K562 (cell line): ENCODE data around the gene MANF. TPM values are rescaled to one million over a fixed set of nuclear protein-coding genes. Genes with fewer than 3 reads are reported as not detected.

ENCODE experiments used
- ATAC-seq: fragments of 200-7000 bp; cut with Tn5 transposase; 3 replicates; pipeline ENCODE4 v1.9.1; 2020; ENCODE audit warnings: moderate library complexity
- BruUV-seq: library from RNA; stranded (reverse); fragments of 400-500 nt; replicated peaks from 2 replicates; lab custom pipeline; 2021; lab: Mats Ljungman, UMichigan
- CTCF ChIA-PET: fragments of 300-600 bp; formaldehyde crosslinking; extraction: SDS; loops from one replicate; lab custom pipeline; 2021; ENCODE audit warnings: low intra/inter-chr PET ratio; lab: Yijun Ruan, JAX
- POLR2A ChIA-PET: fragments of 300-600, 350-650 bp; sonication (Branson Sonifier 250); formaldehyde crosslinking; extraction: SDS; loops from one replicate; lab custom pipeline; 2021; ENCODE audit warnings: antibody characterized with exemption, inconsistent platforms; lab: Yijun Ruan, JAX
- DNase-seq, 4 experiments: peaks; one replicate each; pipeline versions ENCODE4 v3.0.0 to v3.0.0-alpha.2; 2011 to 2018; ENCODE audit warnings: low spot score in 3 of 4, mixed read lengths in 3 of 4; ENCODE audit errors: extremely low read depth in 1 of 4
- FAIRE-seq: peaks from 2 replicates; lab custom pipeline; 2011; peaks lifted over from hg19 to GRCh38; lab: Jason Lieb, UNC
- H2AFZ ChIP-seq: 2 replicates; pipeline ENCODE4 v1.6.0; 2011; ENCODE audit warnings: low read depth, low read length, control low read depth, inconsistent platforms
- H3K27ac ChIP-seq: fragments of 200-600 bp; 3 replicates; pipeline ENCODE4 v1.8.0; 2011; ENCODE audit warnings: low read depth, mild to moderate bottlenecking, control low read depth, inconsistent platforms, low read length, moderate library complexity, mixed read lengths; ENCODE audit errors: extremely low read depth
- H3K27me3 ChIP-seq, 2 experiments: fragments of 300-600 bp in 1 of 2; 2 replicates in 1 of 2; 3 replicates in 1 of 2; pipeline versions ENCODE4 v1.6.0 to v1.8.0; 2011; ENCODE audit warnings: inconsistent platforms in 2 of 2, low read length in 2 of 2, mild to moderate bottlenecking in 1 of 2, mixed read lengths in 1 of 2, moderate library complexity in 1 of 2; ENCODE audit not compliant: control insufficient read depth in 2 of 2, insufficient read depth in 2 of 2
- H3K36me3 ChIP-seq: fragments of 300-600 bp; 3 replicates; pipeline ENCODE4 v1.8.0; 2011; ENCODE audit warnings: mild to moderate bottlenecking, low read length, inconsistent platforms; ENCODE audit not compliant: control insufficient read depth, insufficient read depth
- H3K4me1 ChIP-seq, 2 experiments: fragments of 200-600 bp in 1 of 2; replicated peaks in 1 of 2; 2 replicates in 1 of 2; 3 replicates in 1 of 2; pipeline versions ENCODE4 v1.5.1 to v1.8.0; 2011; ENCODE audit warnings: inconsistent platforms in 2 of 2, low read length in 2 of 2, mild to moderate bottlenecking in 1 of 2, mixed read lengths in 1 of 2, moderate library complexity in 1 of 2; ENCODE audit not compliant: control insufficient read depth in 2 of 2, insufficient read depth in 2 of 2
- H3K4me2 ChIP-seq: 2 replicates; pipeline ENCODE4 v1.6.1; 2011; ENCODE audit warnings: low read length, control low read depth, inconsistent platforms, mixed read lengths; ENCODE audit not compliant: insufficient read depth
- H3K4me3 ChIP-seq: fragments of 200-600 bp; sonication (generic), shearing (Covaris generic); 2 replicates; pipeline ENCODE4 v1.5.1; 2016; ENCODE audit warnings: control low read depth, inconsistent platforms
- H3K79me2 ChIP-seq: fragments of 200-600 bp; 3 replicates; pipeline ENCODE4 v1.8.0; 2011; ENCODE audit warnings: low read length, inconsistent platforms; ENCODE audit not compliant: control insufficient read depth, insufficient read depth
- H3K9ac ChIP-seq, 2 experiments: 2 replicates each; pipeline versions ENCODE4 v1.6.0 to v1.6.1; 2011; ENCODE audit warnings: low read depth in 2 of 2, low read length in 2 of 2, control low read depth in 1 of 2, inconsistent platforms in 1 of 2, mild to moderate bottlenecking in 1 of 2, mixed read lengths in 1 of 2; ENCODE audit not compliant: insufficient read depth in 1 of 2
- H3K9me1 ChIP-seq: one replicate; pipeline ENCODE4 v1.6.0; 2011; ENCODE audit warnings: inconsistent platforms, mild to moderate bottlenecking, low read length, moderate library complexity; ENCODE audit not compliant: control insufficient read depth, insufficient read depth
- H3K9me3 ChIP-seq: replicated peaks from 2 replicates; pipeline ENCODE4 v1.5.1; 2011; ENCODE audit warnings: low read depth, low read length, inconsistent platforms; ENCODE audit not compliant: control insufficient read depth, insufficient read depth
- H4K20me1 ChIP-seq: replicated peaks from 2 replicates; pipeline ENCODE4 v1.6.1; 2011; ENCODE audit warnings: low read length, inconsistent platforms, mixed read lengths; ENCODE audit not compliant: control insufficient read depth, insufficient read depth
- ERF ChIP-seq: fragments of 450-650 bp; formaldehyde crosslinking; IDR thresholded peaks from 2 replicates; pipeline ENCODE4 v1.4.0; 2020; ENCODE audit warnings: mild to moderate bottlenecking, mixed read lengths
- KDM5B ChIP-seq: fragments of 200-600 bp; sonication (generic); IDR thresholded peaks from 2 replicates; pipeline ENCODE4 v1.6.1; 2012; ENCODE audit warnings: low read depth, mild to moderate bottlenecking, moderate library complexity, low read length, control low read depth, inconsistent platforms; ENCODE audit not compliant: insufficient replicate concordance
- PHF20 ChIP-seq: fragments of 450-650 bp; IDR thresholded peaks from 2 replicates; pipeline ENCODE4 v1.6.1; 2018; ENCODE audit not compliant: partially characterized antibody
- POLR2AphosphoS2 ChIP-seq: IDR thresholded peaks from 2 replicates; pipeline ENCODE4 v1.6.1; 2012; ENCODE audit warnings: low read length, improper control_type of control experiment
- SIX5 ChIP-seq, 2 experiments: IDR thresholded peaks; 2 replicates each; pipeline ENCODE4 v1.6.1; 2011; ENCODE audit warnings: low read length in 2 of 2, borderline replicate concordance in 1 of 2, low read depth in 1 of 2, mild to moderate bottlenecking in 1 of 2, moderate library complexity in 1 of 2; ENCODE audit not compliant: insufficient read depth in 1 of 2
- ZNF217 ChIP-seq: sonication (generic); formaldehyde crosslinking; IDR thresholded peaks from 2 replicates; pipeline ENCODE4 v1.8.0; 2022; ENCODE audit warnings: mild to moderate bottlenecking, missing genetic modification reagents
- ZNF384 ChIP-seq: IDR thresholded peaks from 2 replicates; pipeline ENCODE4 v1.6.1; 2012; ENCODE audit warnings: low read depth, low read length, improper control_type of control experiment
- WGBS: fragments of 100-300 bp; shearing (Covaris generic); methylation state at CpG from one replicate; pipeline ENCODE4 v1.1.6; 2016; ENCODE audit warnings: low coverage, mixed read lengths; ENCODE audit not compliant: insufficient coverage; ENCODE audit errors: missing lambda C conversion rate; 5-methylcytosine and 5-hydroxymethylcytosine counted together
- in situ Hi-C: fragments of 300-500 bp; cut with MboI; formaldehyde crosslinking; loops from 4 replicates; pipeline ENCODE4 v1.15.0; 2018; ENCODE audit warnings: inconsistent platforms, mixed read lengths
- intact Hi-C: fragments of 100-400 bp; cut with micrococcal nuclease; formaldehyde crosslinking; loops from 2 replicates; pipeline ENCODE4 v1.14.2; 2022
- polyA plus RNA-seq, 8 experiments: library from polyadenylated mRNA; depleted of rRNA in 4 of 8; stranded (reverse) in 5 of 8; unstranded in 3 of 8; fragments of >200 nt; fragmentation: Nextera tagmentation in 2 of 8; fragmentation: Illumina TruSeq in 1 of 8; extraction: Ambion mirVana in 2 of 8; extraction: Trizol in 1 of 8; gene quantifications; 2 replicates each; pipeline versions ENCODE4 v1.2.1 to v1.2.3, GENCODE V29; 2011 to 2014; ENCODE audit warnings: inconsistent platforms in 1 of 8, missing spikeins in 1 of 8
- total RNA-seq, 7 experiments: library from RNA; depleted of rRNA in 6 of 7; stranded (reverse); fragments of >200 nt in 6 of 7; fragmentation: Illumina TruSeq in 2 of 7; extraction: Trizol in 2 of 7; gene quantifications; 2 replicates each; pipeline versions ENCODE4 v1.2.1 to v1.2.3, GENCODE V29; 2011 to 2021; ENCODE audit warnings: low replicate concordance in 1 of 7
- TF ChIP-seq, protein P1 (sequence below), 2 experiments: fragments of 200-800 bp in 1 of 2; sonication (Bioruptor generic) in 1 of 2; sonication (generic) in 1 of 2; formaldehyde crosslinking in 1 of 2; IDR thresholded peaks in 1 of 2; conservative IDR thresholded peaks in 1 of 2; 2 replicates each; pipeline versions ENCODE4 v1.5.0 to v1.6.1; 2016 to 2020; ENCODE audit warnings: missing compliant biosample characterization in 1 of 2, missing genetic modification characterization in 1 of 2, missing genetic modification reagents in 1 of 2
- TF ChIP-seq, protein P2 (sequence below): fragments of 450-650 bp; formaldehyde crosslinking; IDR thresholded peaks from 2 replicates; pipeline ENCODE4 v1.4.0; 2020; ENCODE audit warnings: mild to moderate bottlenecking, mixed read lengths
- TF ChIP-seq, protein P3 (sequence below): fragments of 250-450 bp; sonication (Bioruptor Pico); IDR thresholded peaks from 2 replicates; pipeline ENCODE4 v1.4.0; 2020
- TF ChIP-seq, protein P4 (sequence below): fragments of 250-450 bp; sonication (Bioruptor Pico); IDR thresholded peaks from 2 replicates; pipeline ENCODE4 v1.8.0; 2021; ENCODE audit warnings: mild to moderate bottlenecking, moderate library complexity

MANF gene
- total and polyA plus RNA-seq, 9 of the 15 experiments (the other 6 are each of a cell fraction or from before 2014, with no cell fraction given): 6.5 to 52.7 (median 42.3) TPM

DNA sequence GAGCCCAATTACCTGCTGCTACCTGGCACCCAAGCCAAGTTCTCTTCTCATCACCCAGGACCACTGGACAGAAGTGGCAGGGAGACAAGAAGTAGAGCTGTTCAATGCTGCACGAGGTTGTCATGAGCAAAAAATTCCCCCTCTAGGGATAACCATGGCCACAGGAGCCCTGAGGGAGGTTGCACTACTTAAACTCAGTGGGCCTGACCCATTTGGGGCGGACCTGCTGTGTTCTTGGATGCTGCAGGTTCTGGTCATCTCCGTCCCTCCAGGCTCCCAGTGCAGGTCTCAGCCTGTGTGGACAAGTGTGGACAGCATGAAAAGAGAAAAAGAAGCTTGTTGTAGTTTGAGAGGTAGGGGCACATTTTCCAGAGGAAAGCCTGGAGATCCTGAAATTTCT is 26.1 kb upstream of the MANF start:
- WGBS: 0% methylated on average over 3 of the region's 3 CpGs
- Histone ChIP-seq H2AFZ (no peak overlapping the region), H3K4me3 (no peak overlapping the region), H3K27ac (no peak overlapping the region), H3K4me2 (no peak overlapping the region), H4K20me1 (no peaks in the 10 kb centered on the region), H3K79me2 (no peaks in the 10 kb centered on the region), H3K27me3 (peaks cover 0 to 12% of the 10 kb centered on the region in 2 experiments; a peak in 2 of 5 replicates), H3K4me1 (no peaks in the 10 kb centered on the region; a peak in 1 of 5 replicates), H3K9ac (no peak overlapping the region), H3K9me3 (no peaks in the 10 kb centered on the region), H3K36me3 (no peaks in the 10 kb centered on the region), H3K9me1 (no peaks in the 10 kb centered on the region)
- POLR2A ChIA-PET: interaction anchor here (0.6 to 1.1 kb wide), 2 partner anchors 13 to 294 kb away, joined by 3 to 4 read pairs; no protein-coding TSS in a partner anchor
- DNase-seq (no peak), ATAC-seq (no peak), FAIRE-seq (no peak)
- in situ Hi-C loops (no loop called here), intact Hi-C loops (no loop called here)
- TF ChIP-seq POLR2AphosphoS2: no peak
- TF ChIP-seq, protein P1, sequence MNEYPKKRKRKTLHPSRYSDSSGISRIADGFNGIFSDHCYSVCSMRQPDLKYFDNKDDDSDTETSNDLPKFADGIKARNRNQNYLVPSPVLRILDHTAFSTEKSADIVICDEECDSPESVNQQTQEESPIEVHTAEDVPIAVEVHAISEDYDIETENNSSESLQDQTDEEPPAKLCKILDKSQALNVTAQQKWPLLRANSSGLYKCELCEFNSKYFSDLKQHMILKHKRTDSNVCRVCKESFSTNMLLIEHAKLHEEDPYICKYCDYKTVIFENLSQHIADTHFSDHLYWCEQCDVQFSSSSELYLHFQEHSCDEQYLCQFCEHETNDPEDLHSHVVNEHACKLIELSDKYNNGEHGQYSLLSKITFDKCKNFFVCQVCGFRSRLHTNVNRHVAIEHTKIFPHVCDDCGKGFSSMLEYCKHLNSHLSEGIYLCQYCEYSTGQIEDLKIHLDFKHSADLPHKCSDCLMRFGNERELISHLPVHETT (CRISPR knock-in tag; conservative IDR thresholded peaks at IDR 0.05 in 1 of 2, IDR thresholded peaks at IDR 0.05 in 1 of 2): no peak
- TF ChIP-seq SIX5 (IDR thresholded peaks at IDR 0.05; ENCODE audit: borderline replicate concordance in 1 of 2, insufficient read depth in 1 of 2, low read depth in 1 of 2, low read length in 2 of 2): no peak
- TF ChIP-seq ZNF384: no peak
- TF ChIP-seq, protein P2, sequence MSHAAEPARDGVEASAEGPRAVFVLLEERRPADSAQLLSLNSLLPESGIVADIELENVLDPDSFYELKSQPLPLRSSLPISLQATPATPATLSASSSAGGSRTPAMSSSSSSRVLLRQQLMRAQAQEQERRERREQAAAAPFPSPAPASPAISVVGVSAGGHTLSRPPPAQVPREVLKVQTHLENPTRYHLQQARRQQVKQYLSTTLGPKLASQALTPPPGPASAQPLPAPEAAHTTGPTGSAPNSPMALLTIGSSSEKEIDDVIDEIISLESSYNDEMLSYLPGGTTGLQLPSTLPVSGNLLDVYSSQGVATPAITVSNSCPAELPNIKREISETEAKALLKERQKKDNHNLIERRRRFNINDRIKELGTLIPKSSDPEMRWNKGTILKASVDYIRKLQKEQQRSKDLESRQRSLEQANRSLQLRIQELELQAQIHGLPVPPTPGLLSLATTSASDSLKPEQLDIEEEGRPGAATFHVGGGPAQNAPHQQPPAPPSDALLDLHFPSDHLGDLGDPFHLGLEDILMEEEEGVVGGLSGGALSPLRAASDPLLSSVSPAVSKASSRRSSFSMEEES (CRISPR knock-in tag): no peak
- no peak for TF ChIP-seq KDM5B
- TF ChIP-seq PHF20: no peak
- TF ChIP-seq ERF (CRISPR knock-in tag): no peak
- TF ChIP-seq, protein P3, sequence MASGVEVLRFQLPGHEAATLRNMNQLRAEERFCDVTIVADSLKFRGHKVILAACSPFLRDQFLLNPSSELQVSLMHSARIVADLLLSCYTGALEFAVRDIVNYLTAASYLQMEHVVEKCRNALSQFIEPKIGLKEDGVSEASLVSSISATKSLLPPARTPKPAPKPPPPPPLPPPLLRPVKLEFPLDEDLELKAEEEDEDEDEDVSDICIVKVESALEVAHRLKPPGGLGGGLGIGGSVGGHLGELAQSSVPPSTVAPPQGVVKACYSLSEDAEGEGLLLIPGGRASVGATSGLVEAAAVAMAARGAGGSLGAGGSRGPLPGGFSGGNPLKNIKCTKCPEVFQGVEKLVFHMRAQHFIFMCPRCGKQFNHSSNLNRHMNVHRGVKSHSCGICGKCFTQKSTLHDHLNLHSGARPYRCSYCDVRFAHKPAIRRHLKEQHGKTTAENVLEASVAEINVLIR (CRISPR knock-in tag): no peak
- TF ChIP-seq, protein P4, sequence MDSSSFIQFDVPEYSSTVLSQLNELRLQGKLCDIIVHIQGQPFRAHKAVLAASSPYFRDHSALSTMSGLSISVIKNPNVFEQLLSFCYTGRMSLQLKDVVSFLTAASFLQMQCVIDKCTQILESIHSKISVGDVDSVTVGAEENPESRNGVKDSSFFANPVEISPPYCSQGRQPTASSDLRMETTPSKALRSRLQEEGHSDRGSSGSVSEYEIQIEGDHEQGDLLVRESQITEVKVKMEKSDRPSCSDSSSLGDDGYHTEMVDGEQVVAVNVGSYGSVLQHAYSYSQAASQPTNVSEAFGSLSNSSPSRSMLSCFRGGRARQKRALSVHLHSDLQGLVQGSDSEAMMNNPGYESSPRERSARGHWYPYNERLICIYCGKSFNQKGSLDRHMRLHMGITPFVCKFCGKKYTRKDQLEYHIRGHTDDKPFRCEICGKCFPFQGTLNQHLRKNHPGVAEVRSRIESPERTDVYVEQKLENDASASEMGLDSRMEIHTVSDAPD: no peak
- TF ChIP-seq ZNF217 (CRISPR knock-in tag): no peak
- CTCF ChIA-PET: no interaction called here
- BruUV-seq: no TSS peak
